Measurements from ENCODE around the gene FBRS. TPM values are rescaled to one million over a fixed set of nuclear protein-coding genes. Genes with fewer than 3 reads are reported as not detected.

FBRS gene
- polyA plus RNA-seq, 1 of the 3 experiments (the other 2 are of a cell fraction) = 11.5 TPM

GRCh38 chr16:30622455-30623032, 35.7 kb upstream of the FBRS start (continued):
- no peak for TF ChIP-seq POLR2AphosphoS5 (IDR thresholded peaks at IDR 0.05; ENCODE audit: low read depth, low read length)

GRCh38 chr16:30623536-30624283, 34.5 kb upstream of the FBRS start:
- Histone ChIP-seq H3K36me3 (replicated peaks in 1 of 2; ENCODE audit: control insufficient read depth in 1 of 2, insufficient read depth in 2 of 2, low read length in 1 of 2) (no peaks in the 10 kb centered on the region), H3K9ac (no peak overlapping the region), H3K27me3 (ENCODE audit: insufficient read depth) (no peaks in the 10 kb centered on the region), H3K9me3 (no peaks in the 10 kb centered on the region), H3K4me2 (no peak overlapping the region), H4K20me1 (ENCODE audit: insufficient read depth) (no peaks in the 10 kb centered on the region), H3K4me1 (ENCODE audit: control insufficient read depth in 1 of 2, insufficient read depth in 2 of 2, low read depth in 1 of 2, low read length in 1 of 2) (no peaks in the 10 kb centered on the region), H3K79me2 (ENCODE audit: insufficient read depth) (no peaks in the 10 kb centered on the region), H3K4me3 (ENCODE audit: low read depth in 2 of 2, low read length in 1 of 2) (no peak overlapping the region), H3F3A (replicated peaks; ENCODE audit: insufficient read depth) (no peaks in the 10 kb centered on the region), H3K9me2 (no peaks in the 10 kb centered on the region), H3K27ac (ENCODE audit: low read depth in 2 of 2, low read length in 1 of 2) (no peak overlapping the region), H2AFZ (ENCODE audit: low read depth) (no peak overlapping the region)
- ChIA-PET POLR2A (no interaction called here), CTCF (interaction anchor here (7.8 kb wide), 1 partner anchor 9 kb away, joined by 65 read pairs; no protein-coding TSS in a partner anchor)
- 78% methylated on average over 10 of the region's 11 CpGs for WGBS (ENCODE audit: low lambda C conversion rate)
- no peak for DNase-seq
- no peak for TF ChIP-seq NFIC (IDR thresholded peaks at IDR 0.05; ENCODE audit: borderline replicate concordance)
- TF ChIP-seq SIN3A (IDR thresholded peaks at IDR 0.05; ENCODE audit: borderline replicate concordance, low read depth, low read length) = no peak
- TF ChIP-seq RXRA (IDR thresholded peaks at IDR 0.05; ENCODE audit: borderline replicate concordance, low read depth) = no peak
- TF ChIP-seq IRF3 (IDR thresholded peaks at IDR 0.05; ENCODE audit: low read depth, low read length) = no peak
- no peak for TF ChIP-seq JUND (IDR thresholded peaks at IDR 0.05)
- TF ChIP-seq ZBTB33 (IDR thresholded peaks at IDR 0.05; ENCODE audit: borderline replicate concordance, low read depth) = no peak
- TF ChIP-seq FOSL2 (IDR thresholded peaks at IDR 0.05; ENCODE audit: borderline replicate concordance, low read depth) = no peak
- TF ChIP-seq CHD2 (IDR thresholded peaks at IDR 0.05; ENCODE audit: low read length, partially characterized antibody) = no peak
- no peak for TF ChIP-seq YY1 (IDR thresholded peaks at IDR 0.05; ENCODE audit: low read depth)
- TF ChIP-seq MAX (IDR thresholded peaks at IDR 0.05; ENCODE audit: low read depth) = no peak
- no peak for TF ChIP-seq NRF1 (IDR thresholded peaks at IDR 0.05; ENCODE audit: low read depth, low read length)
- no peak for TF ChIP-seq POLR2AphosphoS5 (IDR thresholded peaks at IDR 0.05; ENCODE audit: low read depth, low read length)
- TF ChIP-seq PBX3 (IDR thresholded peaks at IDR 0.05) = no peak
- TF ChIP-seq RCOR1 (IDR thresholded peaks at IDR 0.05; ENCODE audit: low read length) = no peak
- TF ChIP-seq GABPA (IDR thresholded peaks at IDR 0.05; ENCODE audit: low read depth) = no peak
- TF ChIP-seq EZH2phosphoT487 (IDR thresholded peaks at IDR 0.05; ENCODE audit: borderline replicate concordance, low read depth) = no peak
- TF ChIP-seq USF2 (IDR thresholded peaks at IDR 0.05; ENCODE audit: borderline replicate concordance, low read depth, low read length) = no peak
- TF ChIP-seq CTCF (IDR thresholded peaks at IDR 0.05) = no peak
- no peak for TF ChIP-seq RFX5 (IDR thresholded peaks at IDR 0.05; ENCODE audit: low read length)
- no peak for TF ChIP-seq EP300 (IDR thresholded peaks at IDR 0.05; ENCODE audit: borderline replicate concordance in 1 of 2, low read depth in 1 of 2, low read length in 1 of 2)

Data from SK-N-SH (cell line).